Panc1 (cell line): ENCODE results near the gene EPB41L5.

ENCODE experiments used
- POLR2AphosphoS5 ChIP-seq: IDR thresholded peaks from 2 replicates; pipeline ENCODE4 v1.6.1; 2012; ENCODE audit warnings: mild to moderate bottlenecking, low read depth, low read length, moderate library complexity
- REST ChIP-seq, 2 experiments: IDR thresholded peaks; 2 replicates each; pipeline ENCODE4 v1.6.1; 2011 to 2012; ENCODE audit warnings: low read depth in 2 of 2, control low read depth in 1 of 2, low read length in 1 of 2, mild to moderate bottlenecking in 1 of 2, moderate library complexity in 1 of 2; ENCODE audit not compliant: insufficient read depth in 1 of 2
- TCF7L2 ChIP-seq: IDR thresholded peaks from 2 replicates; pipeline ENCODE4 v1.6.1; 2011; ENCODE audit warnings: mild to moderate bottlenecking, low read depth, low read length, inconsistent platforms
- TF ChIP-seq, protein P1 (sequence below): fragments of 450-650 bp; IDR thresholded peaks from 2 replicates; pipeline ENCODE4 v1.5.1; 2017; ENCODE audit warnings: mild to moderate bottlenecking

- TF ChIP-seq, protein P1, sequence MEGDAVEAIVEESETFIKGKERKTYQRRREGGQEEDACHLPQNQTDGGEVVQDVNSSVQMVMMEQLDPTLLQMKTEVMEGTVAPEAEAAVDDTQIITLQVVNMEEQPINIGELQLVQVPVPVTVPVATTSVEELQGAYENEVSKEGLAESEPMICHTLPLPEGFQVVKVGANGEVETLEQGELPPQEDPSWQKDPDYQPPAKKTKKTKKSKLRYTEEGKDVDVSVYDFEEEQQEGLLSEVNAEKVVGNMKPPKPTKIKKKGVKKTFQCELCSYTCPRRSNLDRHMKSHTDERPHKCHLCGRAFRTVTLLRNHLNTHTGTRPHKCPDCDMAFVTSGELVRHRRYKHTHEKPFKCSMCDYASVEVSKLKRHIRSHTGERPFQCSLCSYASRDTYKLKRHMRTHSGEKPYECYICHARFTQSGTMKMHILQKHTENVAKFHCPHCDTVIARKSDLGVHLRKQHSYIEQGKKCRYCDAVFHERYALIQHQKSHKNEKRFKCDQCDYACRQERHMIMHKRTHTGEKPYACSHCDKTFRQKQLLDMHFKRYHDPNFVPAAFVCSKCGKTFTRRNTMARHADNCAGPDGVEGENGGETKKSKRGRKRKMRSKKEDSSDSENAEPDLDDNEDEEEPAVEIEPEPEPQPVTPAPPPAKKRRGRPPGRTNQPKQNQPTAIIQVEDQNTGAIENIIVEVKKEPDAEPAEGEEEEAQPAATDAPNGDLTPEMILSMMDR: no peak
- TF ChIP-seq POLR2AphosphoS5 (no peak), REST (IDR thresholded peaks at IDR 0.05; ENCODE audit: insufficient read depth in 1 of 2, low read depth in 2 of 2, low read length in 1 of 2) (no peak), TCF7L2 (no peak)
These were observed 156.1 kb downstream of the EPB41L5 start for GRCh38 chr2:120169020-120169419.
